HepG2 (cell line): ENCODE data around the gene ELMO2. TPM values are rescaled to one million over a fixed set of nuclear protein-coding genes. Genes with fewer than 3 reads are reported as not detected.
A peak's percentile ranks its signal among the peaks of the same experiment; 100 is the strongest.

ENCODE experiments used
- CEBPZ ChIP-seq: IDR thresholded peaks from 2 replicates; pipeline ENCODE4 v1.6.1; 2012; ENCODE audit warnings: low read length, improper control_type of control experiment
- CENPT ChIP-seq: sonication (generic); formaldehyde crosslinking; IDR thresholded peaks from 2 replicates; pipeline ENCODE4 v1.8.0; 2022; ENCODE audit warnings: low read depth, mild to moderate bottlenecking, moderate library complexity, missing genetic modification reagents
- CSRNP1 ChIP-seq: sonication (generic); formaldehyde crosslinking; IDR thresholded peaks from 2 replicates; pipeline ENCODE4 v1.8.1; 2023; ENCODE audit warnings: mild to moderate bottlenecking, missing genetic modification reagents
- FOXO4 ChIP-seq: sonication (generic); formaldehyde crosslinking; conservative IDR thresholded peaks from 2 replicates; pipeline ENCODE4 v1.8.1; 2023; ENCODE audit warnings: missing genetic modification reagents
- HNRNPL ChIP-seq: fragments of 200-400 bp; formaldehyde crosslinking; IDR thresholded peaks from 2 replicates; pipeline ENCODE4 v1.6.1; 2017; ENCODE audit warnings: mild to moderate bottlenecking, low read depth, low read length
- KLF13 ChIP-seq: sonication (generic); formaldehyde crosslinking; IDR thresholded peaks from 2 replicates; pipeline ENCODE4 v1.4.0; 2020; ENCODE audit warnings: mild to moderate bottlenecking, missing genetic modification reagents
- MXD1 ChIP-seq: sonication (generic); formaldehyde crosslinking; IDR thresholded peaks from 2 replicates; pipeline ENCODE4 v1.4.0; 2020; ENCODE audit warnings: mild to moderate bottlenecking, missing genetic modification reagents
- PCBP2 ChIP-seq: fragments of 200-400 bp; formaldehyde crosslinking; optimal IDR thresholded peaks from 2 replicates; pipeline ENCODE3; 2018; ENCODE audit warnings: low read length, low read depth; ENCODE audit not compliant: poor library complexity, severe bottlenecking
- THYN1 ChIP-seq: sonication (generic); formaldehyde crosslinking; IDR thresholded peaks from 2 replicates; pipeline ENCODE4 v1.8.1; 2023; ENCODE audit warnings: low read depth, mild to moderate bottlenecking, moderate library complexity, missing genetic modification reagents, borderline replicate concordance
- ZNF512B ChIP-seq: sonication (generic); formaldehyde crosslinking; IDR thresholded peaks from 2 replicates; pipeline ENCODE4 v1.5.1; 2020; ENCODE audit warnings: missing genetic modification reagents, mild to moderate bottlenecking, borderline replicate concordance
- ZNF574 ChIP-seq: sonication (generic); formaldehyde crosslinking; IDR thresholded peaks from 2 replicates; pipeline ENCODE4 v1.4.0; 2020; ENCODE audit warnings: missing genetic modification reagents
- polyA plus RNA-seq, 8 experiments: library from polyadenylated mRNA; depleted of rRNA in 3 of 8; stranded (reverse) in 7 of 8; unstranded in 1 of 8; fragments of >200 nt; fragmentation: Illumina TruSeq in 4 of 8; extraction: Trizol in 4 of 8; gene quantifications; 2 replicates each; pipeline versions ENCODE4 v1.2.1 to v1.2.3, GENCODE V29; 2011 to 2016; ENCODE audit warnings: low read depth in 4 of 8, missing spikeins in 1 of 8, mixed read lengths in 1 of 8; ENCODE audit not compliant: insufficient read depth in 1 of 8
- total RNA-seq, 5 experiments: library from RNA; depleted of rRNA; stranded (reverse); fragments of >200 nt; fragmentation: Illumina TruSeq; extraction: Trizol; gene quantifications; 2 replicates each; pipeline ENCODE4 v1.2.3, GENCODE V29; 2016; ENCODE audit warnings: low read depth in 1 of 5

ELMO2 gene
- total and polyA plus RNA-seq, 2 of the 13 experiments (the other 11 are each of a cell fraction or from before 2014, with no cell fraction given) = 30.6 to 35.7 TPM

- TF ChIP-seq ZNF574 (CRISPR knock-in tag) = peak; percentile 90
- no peak for TF ChIP-seq CEBPZ
- TF ChIP-seq THYN1 (CRISPR knock-in tag) = 0 out of 2 replicates have a peak, but pooled peaks have one; percentile 90
- no peak for TF ChIP-seq PCBP2
- 0 out of 2 replicates have a peak, but pooled peaks have one; percentile 86 for TF ChIP-seq KLF13 (CRISPR knock-in tag)
- TF ChIP-seq HNRNPL = peak; percentile 76; the same call in 1 of the 2 replicates
- peak; percentile 98; the same call in 1 of the 2 replicates for TF ChIP-seq FOXO4
- no peak for TF ChIP-seq CENPT (CRISPR knock-in tag)
- peak; percentile 99 for TF ChIP-seq MXD1 (CRISPR knock-in tag)
- peak; percentile 99 for TF ChIP-seq CSRNP1 (CRISPR knock-in tag)
- TF ChIP-seq ZNF512B (CRISPR knock-in tag) = peak; percentile 23; the same call in 1 of the 2 replicates
Observed at GRCh38 chr20:46363874-46364669, 42.3 kb downstream of the ELMO2 start (continued).
